Endothelial cell of hepatic sinusoid (primary cell): Measurements from ENCODE around the gene PACSIN1.
"Not testable (repeated sequence)": the region's sequence is repeated elsewhere in the genome, so short reads cannot be mapped to it uniquely, and the experiment has no call there.

Experiments used
- in situ Hi-C: cut with HindIII; loops from 2 replicates; pipeline ENCODE4 v1.10.0; 2017; ENCODE audit warnings: low sequenced_read_pairs

Gene PACSIN1

DNA sequence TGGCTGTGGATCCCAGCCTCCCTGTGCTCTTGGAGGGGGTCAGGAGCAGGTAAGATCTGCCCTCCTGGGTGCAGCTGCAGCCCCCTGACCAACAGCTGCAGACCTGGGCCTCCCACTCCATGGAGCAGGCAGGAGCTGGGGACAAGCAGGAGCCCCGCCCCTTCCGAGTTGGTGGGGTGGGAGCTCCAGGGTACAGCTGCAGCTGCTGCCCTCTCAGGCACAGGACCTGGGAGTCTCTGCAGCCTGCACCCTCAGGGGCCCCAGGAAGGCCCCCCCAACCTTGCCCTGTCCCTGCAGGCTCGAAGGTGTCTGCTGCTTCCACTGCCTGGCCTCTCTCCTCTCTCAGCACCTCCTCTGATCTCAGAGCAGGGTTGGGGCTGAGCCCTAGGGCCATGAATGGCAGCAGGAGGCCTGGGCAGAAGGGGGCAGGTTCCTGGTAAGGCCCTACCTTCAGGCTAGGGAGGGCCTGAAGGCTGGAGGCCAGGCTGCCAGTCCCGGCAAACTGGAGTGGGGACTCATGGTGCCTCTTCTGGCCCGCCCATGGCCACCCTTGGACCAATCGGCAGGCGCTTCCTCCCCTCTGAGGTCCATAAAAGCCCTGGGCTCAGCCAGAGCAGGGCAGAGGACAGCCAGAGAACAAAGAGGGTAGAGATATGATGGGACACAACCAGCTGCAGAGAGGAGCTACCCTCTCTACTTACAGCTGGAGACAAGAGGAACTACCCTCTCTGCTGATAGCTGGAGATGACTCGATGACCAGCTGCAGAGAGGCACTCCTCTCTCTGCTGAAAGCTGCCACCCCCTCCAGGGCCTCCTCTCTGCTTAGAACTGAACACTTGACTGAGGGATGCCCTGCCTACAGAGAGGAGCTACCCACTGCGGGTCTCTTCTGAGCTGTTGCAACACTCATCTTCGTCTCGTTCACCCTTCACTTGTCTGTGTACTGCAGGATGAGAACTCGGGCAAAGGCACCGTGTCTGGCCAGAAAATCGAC is 7.8 kb upstream of the PACSIN1 start:
- in situ Hi-C loops = no loop called here

DNA sequence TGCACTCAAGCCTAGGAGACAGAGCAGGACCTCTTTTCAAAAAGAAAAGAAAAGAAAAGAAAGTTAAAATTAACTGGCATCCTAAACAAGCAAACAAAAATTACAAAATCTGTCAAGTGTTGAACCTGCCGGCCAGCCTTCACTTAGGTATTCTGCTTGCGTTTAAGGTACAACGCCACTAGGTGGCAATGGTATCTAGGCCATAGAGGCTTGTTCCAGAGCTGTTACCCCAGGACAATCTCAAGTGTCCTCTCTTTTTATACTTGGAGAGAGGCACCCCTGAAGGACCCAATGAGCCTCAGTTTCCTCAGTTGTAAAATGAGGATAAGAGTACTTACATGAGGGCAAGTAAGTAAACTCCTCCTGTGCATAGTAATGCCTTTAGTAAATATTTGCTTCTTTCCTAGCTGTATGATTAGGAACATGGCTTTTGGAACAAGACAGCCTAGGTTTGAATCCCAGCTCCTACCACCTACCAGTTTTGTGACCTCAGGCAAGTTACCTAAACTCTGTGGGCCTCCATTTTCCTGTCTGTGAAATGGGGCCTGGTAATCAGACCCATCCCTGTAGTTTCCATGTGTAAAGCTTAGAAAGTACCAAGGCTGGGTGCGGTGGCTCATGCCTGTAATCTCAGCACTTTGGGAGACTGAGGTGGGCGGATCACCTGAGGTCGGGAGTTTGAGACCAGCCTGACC is 5.8 kb upstream of the PACSIN1 start:
- in situ Hi-C loops = no loop called here

- in situ Hi-C loops = no loop called here
Measured at GRCh38 chr6:34460796-34461507, 4.9 kb upstream of the PACSIN1 start.

GRCh38 chr6:34462010-34462409 is 3.9 kb upstream of the PACSIN1 start:
- in situ Hi-C loops = no loop called here

GRCh38 chr6:34462551-34462971 is 3.3 kb upstream of the PACSIN1 start:
- in situ Hi-C loops = no loop called here

DNA sequence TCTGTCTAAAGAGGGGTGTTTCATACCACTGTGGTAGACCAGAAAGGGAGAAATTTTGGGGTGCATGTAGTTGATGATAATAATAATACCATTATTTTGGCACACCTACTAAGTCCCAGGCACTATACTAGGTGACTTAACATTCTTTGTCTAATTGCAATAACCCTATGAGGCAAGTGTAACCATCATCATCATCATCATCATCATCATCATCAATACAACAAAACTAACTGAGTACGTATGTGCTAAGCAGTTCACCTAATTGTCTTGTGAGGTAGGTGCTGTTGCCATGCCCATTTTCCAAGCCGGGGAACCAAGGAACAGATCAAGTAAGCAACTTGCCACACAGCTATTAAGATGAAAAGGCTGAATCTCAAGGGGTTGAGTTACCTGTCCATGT is 2.6 kb upstream of the PACSIN1 start:
- in situ Hi-C loops = no loop called here

DNA sequence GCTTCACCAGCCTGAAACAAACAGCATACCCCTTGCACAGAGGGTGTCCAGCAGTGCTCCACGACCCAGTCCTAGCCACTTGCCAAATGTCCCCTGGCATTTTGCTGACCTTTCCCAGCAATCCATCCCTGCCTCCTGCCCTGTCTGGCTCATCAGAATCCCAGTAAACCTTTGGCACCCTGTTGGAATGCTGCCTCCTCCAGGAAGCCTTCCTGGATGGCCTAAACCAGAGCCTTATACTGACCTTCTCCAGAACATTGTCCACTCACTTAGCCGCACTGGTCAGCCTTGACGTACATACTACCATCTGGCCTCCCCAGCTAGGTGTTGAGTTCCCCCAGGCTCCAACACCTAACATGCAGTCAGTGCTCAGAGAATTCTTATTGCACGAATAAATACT is 2.0 kb upstream of the PACSIN1 start:
- in situ Hi-C loops = no loop called here

DNA sequence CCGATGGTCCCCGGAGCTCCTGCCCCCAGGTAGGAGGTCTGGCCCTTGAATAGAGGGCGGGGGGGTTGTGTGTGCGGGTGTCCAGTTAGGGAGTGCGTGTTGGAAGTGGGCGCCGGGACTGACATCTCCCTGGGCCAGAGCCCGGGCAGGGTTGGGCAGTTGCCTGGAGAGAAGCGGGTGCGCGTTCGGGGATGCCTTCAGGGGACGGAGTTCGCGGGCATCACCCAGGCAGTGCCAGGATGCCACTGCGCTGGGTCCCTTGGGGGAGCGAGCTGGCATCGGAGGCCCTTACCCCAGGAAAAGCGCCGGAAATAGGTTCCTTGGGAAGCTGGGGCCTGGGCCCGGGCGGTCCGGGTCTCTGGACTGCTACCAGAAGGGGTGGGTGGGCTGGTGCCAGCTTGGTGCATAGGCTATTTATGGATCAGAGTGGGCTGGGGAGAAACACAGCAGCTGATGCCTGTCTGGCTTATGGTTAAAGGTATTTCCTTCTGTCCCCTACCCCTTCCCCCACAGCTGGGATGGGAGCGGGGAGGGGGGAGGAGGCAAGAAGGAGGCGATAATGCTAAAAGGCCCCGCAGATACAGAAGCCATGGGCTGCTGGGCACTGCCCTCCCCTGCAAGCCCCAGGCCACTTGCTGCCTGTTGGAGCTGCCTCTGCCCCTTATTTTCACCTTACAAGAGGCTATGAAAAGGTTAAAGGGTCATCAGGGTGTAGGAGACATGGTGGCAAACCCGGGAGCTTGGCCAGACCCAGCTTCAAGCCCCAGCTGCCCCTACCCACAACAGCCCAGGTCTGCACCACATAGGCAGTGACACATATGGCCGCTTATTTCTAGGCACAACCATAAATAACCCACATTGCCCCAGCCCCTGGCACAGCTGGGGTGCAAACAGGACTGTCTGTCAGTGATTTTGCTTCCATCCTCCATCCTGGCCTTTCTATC is 638 bp downstream of the PACSIN1 start:
- in situ Hi-C loops = no loop called here

GRCh38 chr6:34468378-34468892 is 2.6 kb downstream of the PACSIN1 start:
- in situ Hi-C loops = no loop called here

GRCh38 chr6:34469499-34469898 is 3.6 kb downstream of the PACSIN1 start:
- in situ Hi-C loops = no loop called here

DNA sequence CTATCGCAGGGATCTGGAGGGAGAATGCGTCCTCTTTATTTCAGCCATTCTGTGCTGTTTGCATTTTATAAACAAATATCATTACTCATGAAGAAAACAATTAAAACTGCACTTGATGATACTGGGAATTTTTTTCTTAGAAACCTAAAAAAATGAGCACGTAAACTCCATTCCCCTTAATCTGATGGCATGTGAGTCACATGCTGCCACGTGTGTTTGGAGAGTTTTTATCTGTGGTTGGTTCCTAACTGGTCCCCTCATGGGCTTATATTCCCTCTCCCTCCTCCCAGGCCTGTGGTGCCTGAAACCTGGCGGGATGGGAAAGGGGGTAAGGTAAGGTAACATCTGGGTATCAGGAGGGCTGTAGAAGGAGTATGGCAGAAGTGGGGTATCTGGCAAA is 6.5 kb downstream of the PACSIN1 start:
- in situ Hi-C loops = no loop called here

DNA sequence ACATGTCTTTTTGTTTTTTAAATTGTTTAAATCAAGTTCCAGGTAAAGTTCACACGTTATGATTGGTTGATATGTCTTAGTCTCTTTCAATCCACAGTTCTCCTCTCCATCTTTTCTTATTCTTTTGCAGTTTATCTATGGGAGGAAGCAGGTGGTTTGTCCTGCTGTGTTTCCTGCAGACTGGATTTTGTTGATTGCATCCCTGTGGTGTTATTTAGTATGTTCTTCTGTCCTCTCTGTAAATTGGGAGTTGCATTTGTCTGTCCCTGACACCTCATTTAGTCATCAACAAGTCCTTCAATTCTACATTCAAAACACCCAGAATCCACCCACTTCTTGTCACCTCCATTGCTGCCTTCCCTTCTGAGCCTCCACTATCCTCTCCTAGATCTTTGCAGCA is 8.1 kb downstream of the PACSIN1 start:
- in situ Hi-C loops = no loop called here

GRCh38 chr6:34474754-34475153 is 8.9 kb downstream of the PACSIN1 start:
- in situ Hi-C loops = no loop called here

- in situ Hi-C loops = no loop called here
Measured at GRCh38 chr6:34475238-34475682, 9.4 kb downstream of the PACSIN1 start.

DNA sequence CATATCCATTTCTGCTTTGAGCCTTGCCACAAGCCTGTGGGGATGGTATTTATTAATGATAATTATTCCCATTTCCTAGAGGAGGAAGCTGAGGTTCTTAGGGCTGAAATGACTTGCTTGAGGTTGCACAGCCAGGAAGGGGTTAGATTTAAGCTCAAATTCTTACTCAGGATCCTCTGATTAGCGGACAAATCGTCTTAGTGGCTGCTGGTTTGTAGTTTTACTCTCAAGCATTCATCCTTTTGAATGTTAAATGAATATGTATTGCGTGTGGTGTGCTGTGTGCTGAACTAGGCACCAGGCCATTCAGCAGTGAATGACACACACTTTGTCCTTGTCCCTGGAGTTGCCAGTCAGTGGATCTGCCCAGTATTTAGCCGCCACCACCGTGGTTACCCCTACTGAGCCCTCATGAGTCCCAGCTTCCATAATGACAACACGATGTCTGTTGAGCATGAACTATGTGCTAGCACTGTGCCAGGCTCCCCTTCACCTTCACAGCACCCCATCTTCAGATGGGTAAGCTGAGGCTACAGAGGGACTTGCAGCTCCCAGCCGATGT is 10.0 kb downstream of the PACSIN1 start:
- in situ Hi-C loops = no loop called here

GRCh38 chr6:34476447-34476846 is 10.6 kb downstream of the PACSIN1 start:
- in situ Hi-C loops = no loop called here

DNA sequence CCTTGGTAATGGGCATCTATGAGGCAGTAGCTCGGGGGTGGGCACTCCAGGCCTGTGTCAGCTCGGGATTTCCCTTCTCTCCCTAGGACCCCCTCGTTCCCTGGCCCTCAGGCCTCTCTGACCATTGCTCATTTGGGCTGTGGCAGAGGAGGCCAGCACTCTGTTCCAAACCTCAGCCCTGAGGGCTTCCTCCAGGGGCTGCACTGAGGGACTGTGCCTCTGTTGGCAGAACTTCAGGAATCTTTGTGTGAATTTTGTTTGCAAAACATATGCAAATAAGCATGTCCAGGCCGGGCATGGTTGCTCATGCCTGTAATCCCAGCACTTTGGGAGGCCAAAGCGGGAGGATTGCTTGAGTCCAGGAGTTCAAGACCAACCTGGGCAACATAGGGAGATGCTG is 11.0 kb downstream of the PACSIN1 start:
- in situ Hi-C loops = no loop called here

DNA sequence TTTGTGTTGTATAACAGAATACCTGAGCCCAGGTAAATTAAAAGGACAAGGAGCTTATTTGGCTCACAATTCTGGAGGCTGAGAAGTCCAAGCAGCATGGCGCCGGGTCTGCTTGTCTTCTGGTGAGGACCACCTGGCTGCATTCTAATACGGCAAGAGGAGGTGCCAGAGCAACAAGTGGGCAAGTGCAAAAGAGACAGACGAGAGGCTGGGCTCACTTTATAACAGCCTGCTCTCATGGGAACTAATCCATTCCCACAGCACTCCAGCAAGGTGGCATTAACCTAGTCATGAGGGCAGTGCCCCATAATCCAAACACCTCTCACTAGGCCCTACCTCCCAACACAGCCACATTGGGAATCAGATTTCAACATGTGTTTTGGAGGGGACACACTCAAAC is 12.9 kb downstream of the PACSIN1 start:
- in situ Hi-C loops = no loop called here

GRCh38 chr6:34483781-34484180 is 17.9 kb downstream of the PACSIN1 start:
- in situ Hi-C loops = not testable (repeated sequence)

DNA sequence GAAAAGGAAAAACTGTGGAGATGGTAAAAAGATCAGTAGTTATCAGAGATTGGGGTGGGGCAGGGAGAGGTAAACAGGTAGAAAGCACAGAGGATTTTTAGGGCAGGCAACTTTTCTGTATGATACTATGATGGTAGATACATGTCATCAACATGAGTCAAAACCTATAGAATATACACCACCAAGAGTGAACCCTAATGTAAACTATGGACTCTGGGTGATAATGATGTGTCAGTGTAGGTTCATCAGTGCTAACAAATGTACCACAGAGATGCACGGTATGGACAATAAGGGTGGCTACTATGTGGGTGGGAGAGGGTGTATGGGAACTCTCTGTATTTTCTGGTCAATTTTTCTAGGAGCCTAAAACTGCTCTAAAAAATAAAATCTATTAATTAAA is 18.5 kb downstream of the PACSIN1 start:
- in situ Hi-C loops = no loop called here
